H9 (cell line): ENCODE data around the gene CDH4. TPM values are rescaled to one million over a fixed set of nuclear protein-coding genes. Genes with fewer than 3 reads are reported as not detected.

Experiments
- DNase-seq: peaks from one replicate; pipeline ENCODE4 v3.0.0-alpha.2; 2017
- H2AFZ ChIP-seq: one replicate; pipeline ENCODE4 v1.6.1; 2013; ENCODE audit warnings: mild to moderate bottlenecking, low read length, control low read depth, moderate library complexity
- H2AK5ac ChIP-seq: 2 replicates; pipeline ENCODE4 v1.6.1; 2013; ENCODE audit warnings: low read length, control low read depth, mixed read lengths; ENCODE audit not compliant: insufficient read length
- H2BK120ac ChIP-seq: one replicate; pipeline ENCODE4 v1.6.1; 2013; ENCODE audit warnings: low read depth, mild to moderate bottlenecking, low read length, control low read depth, inconsistent platforms; ENCODE audit not compliant: poor library complexity, severe bottlenecking
- H2BK12ac ChIP-seq: 2 replicates; pipeline ENCODE4 v1.6.1; 2013; ENCODE audit warnings: low read length, control low read depth, mixed read lengths, low read depth; ENCODE audit not compliant: insufficient read length
- H2BK15ac ChIP-seq: 2 replicates; pipeline ENCODE4 v1.6.1; 2013; ENCODE audit warnings: low read depth, low read length, control low read depth
- H2BK20ac ChIP-seq: one replicate; pipeline ENCODE4 v1.6.1; 2013; ENCODE audit warnings: low read depth, mild to moderate bottlenecking, low read length, control low read depth, inconsistent platforms; ENCODE audit not compliant: poor library complexity, severe bottlenecking
- H2BK5ac ChIP-seq: 2 replicates; pipeline ENCODE4 v1.6.1; 2013; ENCODE audit warnings: low read length, control low read depth, mixed read lengths; ENCODE audit not compliant: insufficient read length
- H3K14ac ChIP-seq: 2 replicates; pipeline ENCODE4 v1.6.1; 2013; ENCODE audit warnings: low read length, control low read depth; ENCODE audit not compliant: insufficient read depth
- H3K18ac ChIP-seq: 2 replicates; pipeline ENCODE4 v1.6.1; 2013; ENCODE audit warnings: low read depth, mild to moderate bottlenecking, mixed read lengths, low read length, control low read depth; ENCODE audit not compliant: insufficient read length
- H3K23ac ChIP-seq: 2 replicates; pipeline ENCODE4 v1.6.1; 2013; ENCODE audit warnings: low read length, control low read depth, mixed read lengths, low read depth; ENCODE audit not compliant: insufficient read length
- H3K23me2 ChIP-seq: 2 replicates; pipeline ENCODE4 v1.6.1; 2013; ENCODE audit warnings: low read depth, mild to moderate bottlenecking, mixed read lengths, low read length, control low read depth; ENCODE audit not compliant: insufficient read length, poor library complexity, severe bottlenecking
- H3K27ac ChIP-seq: 2 replicates; pipeline ENCODE4 v1.5.1; 2013; ENCODE audit warnings: low read length, control low read depth, mixed read lengths, low read depth; ENCODE audit not compliant: insufficient read length
- H3K27me3 ChIP-seq: 2 replicates; pipeline ENCODE4 v1.6.1; 2013; ENCODE audit warnings: low read length, control low read depth, inconsistent platforms; ENCODE audit not compliant: insufficient read depth
- H3K4ac ChIP-seq: 2 replicates; pipeline ENCODE4 v1.6.1; 2013; ENCODE audit warnings: low read depth, mild to moderate bottlenecking, control low read depth, inconsistent platforms, low read length, moderate library complexity
- H3K4me1 ChIP-seq: 2 replicates; pipeline ENCODE4 v1.6.1; 2013; ENCODE audit warnings: low read length, control low read depth, inconsistent platforms; ENCODE audit not compliant: insufficient read depth
- H3K4me2 ChIP-seq: 2 replicates; pipeline ENCODE4 v1.6.1; 2013; ENCODE audit warnings: low read length, control low read depth, mixed read lengths; ENCODE audit not compliant: insufficient read length, insufficient read depth
- H3K56ac ChIP-seq: 2 replicates; pipeline ENCODE4 v1.6.1; 2013; ENCODE audit warnings: low read depth, mild to moderate bottlenecking, mixed read lengths, low read length, control low read depth; ENCODE audit not compliant: insufficient read length
- H3K79me1 ChIP-seq: 2 replicates; pipeline ENCODE4 v1.6.1; 2013; ENCODE audit warnings: low read depth, mild to moderate bottlenecking, moderate library complexity, low read length, control low read depth, inconsistent platforms; ENCODE audit not compliant: insufficient read depth, poor library complexity, severe bottlenecking
- H3K79me2 ChIP-seq: 2 replicates; pipeline ENCODE4 v1.6.1; 2013; ENCODE audit warnings: low read length, control low read depth, inconsistent platforms; ENCODE audit not compliant: insufficient read depth
- H3K9ac ChIP-seq: 2 replicates; pipeline ENCODE4 v1.6.1; 2013; ENCODE audit warnings: low read length, control low read depth, mixed read lengths; ENCODE audit not compliant: insufficient read length; ENCODE audit errors: extremely low read depth
- H3K9me3 ChIP-seq: one replicate; pipeline ENCODE4 v1.6.1; 2013; ENCODE audit warnings: low read depth, low read length, inconsistent platforms; ENCODE audit not compliant: control insufficient read depth
- H3T11ph ChIP-seq: one replicate; pipeline ENCODE4 v1.6.1; 2013; ENCODE audit warnings: mild to moderate bottlenecking, low read length, control low read depth, inconsistent platforms
- H4K20me1 ChIP-seq: one replicate; pipeline ENCODE4 v1.6.1; 2013; ENCODE audit not compliant: control insufficient read depth, insufficient read length, insufficient read depth
- H4K5ac ChIP-seq: 2 replicates; pipeline ENCODE4 v1.6.1; 2013; ENCODE audit warnings: low read depth, mild to moderate bottlenecking, mixed read lengths, low read length, control low read depth; ENCODE audit not compliant: insufficient read length
- H4K8ac ChIP-seq: replicated peaks from 2 replicates; pipeline ENCODE4 v1.6.1; 2013; ENCODE audit warnings: low read length, control low read depth, mixed read lengths, low read depth; ENCODE audit not compliant: insufficient read length
- H4K91ac ChIP-seq: 2 replicates; pipeline ENCODE4 v1.6.1; 2013; ENCODE audit warnings: low read depth, mild to moderate bottlenecking, moderate library complexity, mixed read lengths, low read length, control low read depth; ENCODE audit not compliant: insufficient read length
- H3K27ac Mint-ChIP-seq, 3 experiments: 2 replicates in 2 of 3; 3 replicates in 1 of 3; pipeline ENCODE4 v1.8.0; 2020 to 2021; ENCODE audit warnings: mixed read lengths in 3 of 3, mild to moderate bottlenecking in 1 of 3, moderate library complexity in 1 of 3
- H3K27me3 Mint-ChIP-seq: 2 replicates; pipeline ENCODE4 v1.8.0; 2021; ENCODE audit warnings: low read depth, mild to moderate bottlenecking, moderate library complexity, mixed read lengths
- H3K36me3 Mint-ChIP-seq, 3 experiments: 2 replicates in 2 of 3; 3 replicates in 1 of 3; pipeline ENCODE4 v1.8.0; 2020 to 2021; ENCODE audit warnings: low read depth in 3 of 3, mixed read lengths in 3 of 3; ENCODE audit not compliant: insufficient read depth in 1 of 3
- H3K4me1 Mint-ChIP-seq, 2 experiments: 2 replicates each; pipeline ENCODE4 v1.8.0; 2020; ENCODE audit warnings: mixed read lengths in 2 of 2
- H3K4me3 Mint-ChIP-seq, 2 experiments: 2 replicates in 1 of 2; 3 replicates in 1 of 2; pipeline ENCODE4 v1.8.0; 2020 to 2021; ENCODE audit warnings: mild to moderate bottlenecking in 2 of 2, mixed read lengths in 2 of 2, moderate library complexity in 1 of 2
- H3K9me3 Mint-ChIP-seq, 2 experiments: 2 replicates in 1 of 2; 3 replicates in 1 of 2; pipeline ENCODE4 v1.8.0; 2020; ENCODE audit warnings: mild to moderate bottlenecking in 2 of 2, mixed read lengths in 2 of 2, moderate library complexity in 1 of 2
- WGBS: extraction: QIAGEN DNeasy Blood & Tissue Kit; methylation state at CpG from one replicate; pipeline ENCODE4 v1.1.7; 2013; ENCODE audit warnings: missing lambda C conversion rate, low lambda C conversion rate, mixed read lengths; ENCODE audit not compliant: insufficient read length; ENCODE audit errors: extremely low coverage; 5-methylcytosine and 5-hydroxymethylcytosine counted together
- total RNA-seq: library from RNA; stranded (reverse); gene quantifications from 2 replicates; pipeline ENCODE4 v1.2.1, GENCODE V29; 2021
- TF ChIP-seq, protein P1 (sequence below): fragments of 200-600 bp; sonication (generic); conservative IDR thresholded peaks from 3 replicates; pipeline ENCODE4 v1.8.0; 2021; ENCODE audit warnings: antibody characterized with exemption, mild to moderate bottlenecking

CDH4 gene
- total RNA-seq, 1 experiment from 2014 or later, result 3.0 TPM

DNA sequence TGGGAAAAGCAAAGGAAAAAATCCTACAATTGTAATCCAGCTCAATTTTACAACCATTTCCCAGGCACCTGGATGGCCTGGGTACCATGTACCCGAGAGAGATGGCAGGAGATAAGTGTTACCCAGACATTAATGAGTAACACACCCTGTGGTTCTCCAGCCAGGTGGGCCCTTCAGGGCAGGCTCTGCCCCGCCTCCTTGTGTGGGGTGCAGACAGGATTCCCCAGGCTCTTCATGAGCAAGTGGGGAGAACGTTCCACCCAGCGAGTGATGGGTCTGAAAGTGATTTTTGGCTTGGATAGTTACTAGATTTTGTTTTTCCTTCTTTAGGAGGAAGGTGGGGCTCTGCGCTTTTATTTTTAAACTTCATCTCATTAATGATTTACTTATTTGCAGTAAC, 569.7 kb downstream of the CDH4 start:
- H3K4me1 ChIP-seq, result no peaks in the 10 kb centered on the region
- H2AK5ac ChIP-seq, result no peak overlapping the region
- H3K9ac ChIP-seq, result no peak overlapping the region
- H4K20me1 ChIP-seq, result no peaks in the 10 kb centered on the region
- no peak overlapping the region for H3T11ph ChIP-seq
- H3K79me1 ChIP-seq, result no peaks in the 10 kb centered on the region
- no peak overlapping the region for H2BK20ac ChIP-seq
- no peak overlapping the region for H3K27ac ChIP-seq
- H3K4ac ChIP-seq, result no peak overlapping the region
- H2AFZ ChIP-seq, result no peak overlapping the region
- H2BK15ac ChIP-seq, result no peak overlapping the region
- H2BK120ac ChIP-seq, result no peak overlapping the region
- TF ChIP-seq, protein P1, sequence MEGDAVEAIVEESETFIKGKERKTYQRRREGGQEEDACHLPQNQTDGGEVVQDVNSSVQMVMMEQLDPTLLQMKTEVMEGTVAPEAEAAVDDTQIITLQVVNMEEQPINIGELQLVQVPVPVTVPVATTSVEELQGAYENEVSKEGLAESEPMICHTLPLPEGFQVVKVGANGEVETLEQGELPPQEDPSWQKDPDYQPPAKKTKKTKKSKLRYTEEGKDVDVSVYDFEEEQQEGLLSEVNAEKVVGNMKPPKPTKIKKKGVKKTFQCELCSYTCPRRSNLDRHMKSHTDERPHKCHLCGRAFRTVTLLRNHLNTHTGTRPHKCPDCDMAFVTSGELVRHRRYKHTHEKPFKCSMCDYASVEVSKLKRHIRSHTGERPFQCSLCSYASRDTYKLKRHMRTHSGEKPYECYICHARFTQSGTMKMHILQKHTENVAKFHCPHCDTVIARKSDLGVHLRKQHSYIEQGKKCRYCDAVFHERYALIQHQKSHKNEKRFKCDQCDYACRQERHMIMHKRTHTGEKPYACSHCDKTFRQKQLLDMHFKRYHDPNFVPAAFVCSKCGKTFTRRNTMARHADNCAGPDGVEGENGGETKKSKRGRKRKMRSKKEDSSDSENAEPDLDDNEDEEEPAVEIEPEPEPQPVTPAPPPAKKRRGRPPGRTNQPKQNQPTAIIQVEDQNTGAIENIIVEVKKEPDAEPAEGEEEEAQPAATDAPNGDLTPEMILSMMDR, result no peak
- no peaks in the 10 kb centered on the region for H3K23me2 ChIP-seq
- H3K9me3 ChIP-seq, result no peaks in the 10 kb centered on the region
- H3K23ac ChIP-seq, result no peak overlapping the region
- Mint-ChIP-seq H3K27me3 (peaks cover 55% of the 10 kb centered on the region), H3K4me3 (no peak overlapping the region), H3K9me3 (peaks cover 10 to 14% of the 10 kb centered on the region in 2 experiments), H3K27ac (no peak overlapping the region), H3K36me3 (peaks cover 0 to 3% (median 0%) of the 10 kb centered on the region in 3 experiments; a peak in 2 of 7 replicates), H3K4me1 (peaks cover 0 to 5% of the 10 kb centered on the region in 2 experiments; a peak in 2 of 4 replicates)
- DNase-seq, result no peak
- no peak overlapping the region for H3K18ac ChIP-seq
- H3K14ac ChIP-seq, result no peak overlapping the region
- H3K79me2 ChIP-seq, result no peaks in the 10 kb centered on the region
- WGBS, result no CpG with 5 or more reads among the region's 5 CpGs
- H3K4me2 ChIP-seq, result no peak overlapping the region
- no peak overlapping the region for H4K8ac ChIP-seq
- no peak overlapping the region for H2BK12ac ChIP-seq
- H4K91ac ChIP-seq, result no peak overlapping the region
- H3K56ac ChIP-seq, result no peak overlapping the region
- H3K27me3 ChIP-seq, result no peaks in the 10 kb centered on the region; the same call in 1 of the 2 replicates
- H4K5ac ChIP-seq, result no peak overlapping the region
- no peak overlapping the region for H2BK5ac ChIP-seq
